SW 1271 (cell line): ENCODE data around the gene PFKFB2.
A peak's percentile ranks its signal among the peaks of the same experiment; 100 is the strongest.

Experiments used
- DNase-seq, 2 experiments: peaks; one replicate each; lab custom pipeline; 2025; lab: John Stamatoyannopoulos, UW

The PFKFB2 gene

DNA sequence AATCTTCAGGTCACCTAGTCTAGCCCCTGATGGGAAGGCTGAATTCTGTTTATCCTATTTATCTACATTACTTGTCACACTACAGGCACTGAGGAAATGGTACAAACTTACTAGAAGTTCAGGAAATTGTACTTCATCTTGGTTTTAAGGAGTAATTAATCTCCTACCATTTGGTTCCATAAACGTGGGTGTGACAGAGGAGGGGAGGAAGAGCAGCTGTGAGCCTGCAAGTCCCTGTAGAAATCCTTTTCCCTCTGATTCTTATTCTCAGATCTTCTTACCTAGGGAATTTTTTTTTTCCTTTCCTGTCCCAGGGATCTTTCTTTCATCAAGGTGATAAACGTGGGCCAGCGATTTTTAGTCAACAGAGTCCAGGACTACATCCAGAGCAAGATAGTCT, 14.1 kb downstream of the PFKFB2 start:
- DNase-seq: no peak

DNA sequence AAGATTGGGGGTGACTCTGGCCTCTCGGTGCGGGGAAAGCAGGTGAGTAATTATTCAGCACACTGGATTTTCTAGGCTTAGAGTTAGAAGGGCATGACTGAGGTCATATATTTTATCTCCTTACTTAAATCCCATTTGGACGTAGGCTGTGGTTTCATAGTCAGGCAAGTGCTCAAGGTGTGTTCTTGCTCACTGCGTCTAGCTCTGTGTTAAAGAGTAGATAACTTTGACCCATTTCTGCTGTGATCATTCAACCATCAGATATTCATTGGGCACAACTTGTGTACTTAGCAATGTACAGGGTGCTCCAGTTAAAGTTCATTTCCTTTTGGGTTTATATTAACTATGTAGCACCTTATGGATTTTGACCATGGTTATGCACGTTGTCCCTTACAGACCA, 14.6 kb downstream of the PFKFB2 start:
- DNase-seq: no peak

DNA sequence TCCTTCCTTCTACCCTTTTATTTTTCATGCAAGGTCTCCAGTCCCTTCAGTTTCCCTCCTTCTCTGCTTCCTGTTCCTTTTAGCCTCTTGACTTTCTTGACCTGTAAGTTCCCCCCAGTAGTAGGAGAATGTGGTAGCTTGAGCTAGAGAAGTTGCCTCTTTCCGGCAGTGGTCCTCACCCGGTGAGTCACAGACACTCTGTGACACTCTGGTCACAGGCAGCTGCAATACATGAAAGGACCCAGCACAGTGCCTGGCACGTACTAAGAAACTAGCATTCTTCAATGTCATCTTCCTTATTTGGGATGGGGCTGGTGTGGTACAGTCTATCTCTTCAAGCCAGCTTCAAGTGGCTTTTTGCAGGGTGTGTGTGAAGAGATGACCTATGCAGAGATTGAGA, 16.0 kb downstream of the PFKFB2 start:
- no peak for DNase-seq

DNA sequence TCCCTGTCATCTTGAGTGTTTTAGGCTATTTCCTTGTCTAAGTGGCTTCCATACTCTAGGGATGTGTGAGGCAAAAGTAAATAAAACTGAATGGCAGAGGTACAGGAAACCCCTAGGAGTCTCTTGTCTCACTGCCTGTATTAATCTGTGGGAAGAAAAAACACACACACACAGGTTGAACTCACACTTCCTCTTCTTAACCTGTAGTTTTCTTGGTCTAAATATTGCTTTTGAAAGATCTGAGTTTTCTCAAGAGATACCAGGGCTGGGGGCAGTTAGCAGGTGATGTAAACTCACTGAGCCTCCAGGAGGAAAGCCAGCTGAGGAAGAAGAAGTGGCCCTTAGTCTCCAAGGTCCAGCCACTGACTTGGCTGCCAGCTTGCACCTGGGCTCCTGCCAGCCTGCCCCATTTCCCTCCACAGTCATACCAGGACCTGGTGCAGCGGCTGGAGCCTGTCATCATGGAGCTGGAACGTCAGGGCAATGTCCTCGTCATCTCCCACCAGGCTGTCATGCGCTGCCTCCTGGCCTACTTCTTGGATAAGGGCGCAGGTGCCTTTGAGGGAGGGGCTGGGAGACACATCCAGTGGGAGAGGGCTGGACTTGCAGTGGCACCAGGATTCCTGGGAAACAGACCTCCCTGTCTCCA, 16.9 kb downstream of the PFKFB2 start:
- no peak for DNase-seq

DNA sequence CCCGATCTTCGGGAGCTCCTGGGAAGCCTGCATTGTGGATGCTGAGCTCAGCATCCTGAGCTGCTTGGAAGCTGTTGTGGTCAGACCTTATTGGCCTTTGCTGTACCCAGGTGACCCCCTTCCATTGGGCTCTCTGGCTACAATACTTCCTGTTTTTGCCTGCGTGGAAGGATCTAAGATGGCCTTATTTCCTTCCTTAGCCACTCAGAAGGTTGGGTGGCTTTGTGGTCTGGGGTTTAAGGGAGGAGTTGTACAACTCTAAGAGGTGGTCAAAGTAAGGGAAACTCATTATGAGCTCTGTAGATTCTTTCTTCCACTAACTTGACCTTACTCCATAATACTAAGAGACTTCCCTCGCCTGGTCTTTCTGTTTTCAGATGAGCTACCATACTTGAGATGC, 17.7 kb downstream of the PFKFB2 start:
- DNase-seq: no peak

DNA sequence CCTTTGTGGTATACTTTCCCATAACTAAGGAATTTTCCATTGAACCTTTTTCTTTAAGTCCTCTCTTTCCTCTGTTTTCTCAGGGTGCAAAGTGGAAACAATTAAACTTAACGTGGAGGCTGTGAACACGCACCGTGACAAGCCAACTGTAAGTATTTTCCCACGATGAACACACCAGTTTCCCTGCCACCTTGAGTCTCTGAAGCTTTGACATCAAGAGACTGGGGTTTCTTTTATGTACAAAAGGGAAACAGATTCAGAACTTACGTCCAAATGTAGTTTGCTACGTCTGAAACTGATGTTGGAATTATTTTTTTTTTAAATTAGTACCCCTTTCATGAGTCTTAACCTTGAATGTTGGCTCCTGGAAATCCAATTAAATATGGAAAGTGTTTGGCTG, 18.4 kb downstream of the PFKFB2 start:
- DNase-seq: no peak

DNA sequence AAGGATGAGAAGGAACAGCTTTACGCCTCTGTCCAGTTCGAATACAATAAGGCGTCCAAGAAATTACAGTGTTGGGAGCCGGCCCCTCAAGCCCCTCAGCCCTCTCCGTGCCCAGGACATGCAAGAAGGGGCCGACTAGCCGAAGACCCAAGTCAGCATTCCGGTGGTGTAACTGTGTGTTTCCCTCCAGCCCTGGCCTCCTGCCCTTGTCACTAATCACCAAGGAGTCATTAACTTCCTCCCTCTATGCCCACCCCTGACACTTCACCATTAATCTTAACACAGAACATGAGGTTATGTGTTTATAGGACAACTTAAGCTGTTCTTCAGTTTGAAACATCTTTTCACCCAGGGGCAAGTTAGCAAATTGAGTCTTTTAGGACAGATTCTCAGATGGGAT, 19.2 kb downstream of the PFKFB2 start:
- DNase-seq: no peak

DNA sequence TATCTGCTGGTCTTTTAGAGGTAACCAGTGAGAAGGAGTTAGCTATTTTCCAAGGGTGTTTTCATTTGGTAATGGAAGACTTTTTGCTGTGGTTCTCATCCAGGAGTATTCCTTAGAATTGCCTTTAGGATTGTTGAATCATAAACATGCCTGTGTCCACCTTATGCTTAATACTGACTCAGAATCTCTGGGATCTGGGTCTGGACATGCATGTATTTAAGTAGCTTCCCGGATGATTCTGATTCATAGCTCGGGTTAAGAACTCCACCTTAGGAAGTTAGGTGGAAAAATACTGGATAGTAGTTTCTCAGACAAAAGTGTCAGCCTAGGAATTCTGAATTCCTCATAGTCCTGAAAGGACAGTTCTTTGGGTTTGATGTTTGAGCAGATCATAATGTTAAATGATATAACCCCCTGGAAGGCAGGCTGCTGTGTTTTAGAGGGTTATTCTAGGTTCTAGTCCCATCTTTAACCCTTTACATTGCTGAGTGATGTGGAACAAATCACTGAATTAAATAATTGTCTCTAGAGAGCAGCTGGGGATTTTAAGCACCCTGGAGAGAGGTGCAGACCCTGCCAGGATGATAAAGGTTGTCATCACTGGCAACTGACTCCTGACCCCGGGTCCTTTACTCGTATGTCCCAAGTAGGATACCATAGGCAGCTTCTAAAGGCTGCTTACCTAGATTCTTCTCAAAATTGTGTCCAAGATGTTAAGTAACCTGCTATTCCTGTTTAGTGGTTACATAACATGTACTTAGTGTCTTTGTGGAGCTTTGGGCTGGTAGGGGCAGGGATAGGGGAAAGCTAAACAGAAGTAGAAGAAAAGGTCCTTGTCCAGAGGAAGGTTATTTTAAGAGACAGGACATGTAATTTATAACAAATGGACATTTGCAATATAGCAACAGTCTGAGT, 21.1 kb downstream of the PFKFB2 start:
- no peak for DNase-seq

DNA sequence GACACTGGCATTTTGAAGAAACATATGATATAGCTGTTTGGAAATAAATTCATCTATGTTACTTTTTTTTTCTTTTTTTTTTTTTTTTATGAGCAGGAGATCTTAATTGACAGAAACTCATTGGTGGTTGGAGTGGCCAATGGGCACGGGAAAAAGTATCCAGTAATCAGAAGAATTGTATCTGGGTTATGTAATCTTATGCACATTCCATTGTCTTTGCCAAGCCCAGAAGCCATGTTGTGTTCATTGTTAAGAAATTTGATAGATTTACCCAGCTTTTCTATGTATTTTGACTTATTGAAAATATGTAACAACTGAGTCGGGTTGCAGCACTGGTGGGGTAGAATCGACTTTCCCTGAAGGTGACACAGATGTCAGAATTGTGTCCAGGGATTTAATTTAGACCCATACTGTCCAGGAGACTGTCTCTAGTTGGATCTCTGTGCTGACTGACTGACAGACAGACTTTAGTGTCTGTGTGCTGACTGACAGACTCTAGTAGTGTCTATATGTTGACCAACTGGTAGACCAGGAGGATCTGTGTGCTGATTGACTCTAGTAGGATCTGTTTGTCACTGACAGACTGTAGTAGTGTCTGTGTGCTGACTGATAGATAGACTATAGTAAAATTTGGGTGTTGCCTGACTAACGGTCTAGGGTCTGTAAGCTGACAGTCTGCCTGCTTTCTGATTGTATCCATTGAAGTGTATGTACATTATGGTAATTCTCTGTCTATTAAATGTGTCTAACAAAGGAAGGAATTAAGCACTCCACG, 23.3 kb downstream of the PFKFB2 start:
- DNase-seq: no peak

DNA sequence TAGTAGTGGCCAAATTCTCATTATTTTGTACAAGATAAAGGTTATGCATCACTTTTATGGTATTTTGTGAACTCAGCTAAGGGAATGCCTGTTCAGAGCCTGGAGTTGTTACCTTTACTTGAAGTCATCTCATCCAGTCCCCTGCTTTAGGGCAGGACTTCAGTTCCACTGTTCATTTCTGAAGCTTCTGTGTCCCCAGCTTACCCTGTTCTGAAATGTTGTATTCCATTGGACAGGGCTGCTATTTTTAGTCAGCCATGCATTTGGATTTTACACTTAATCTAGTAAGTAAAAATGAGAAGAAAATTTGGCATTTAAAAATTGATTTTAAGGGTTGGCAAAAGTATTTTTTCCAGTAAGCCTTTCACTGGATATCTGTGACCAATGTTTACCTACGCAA, 23.9 kb downstream of the PFKFB2 start:
- DNase-seq: no peak

DNA sequence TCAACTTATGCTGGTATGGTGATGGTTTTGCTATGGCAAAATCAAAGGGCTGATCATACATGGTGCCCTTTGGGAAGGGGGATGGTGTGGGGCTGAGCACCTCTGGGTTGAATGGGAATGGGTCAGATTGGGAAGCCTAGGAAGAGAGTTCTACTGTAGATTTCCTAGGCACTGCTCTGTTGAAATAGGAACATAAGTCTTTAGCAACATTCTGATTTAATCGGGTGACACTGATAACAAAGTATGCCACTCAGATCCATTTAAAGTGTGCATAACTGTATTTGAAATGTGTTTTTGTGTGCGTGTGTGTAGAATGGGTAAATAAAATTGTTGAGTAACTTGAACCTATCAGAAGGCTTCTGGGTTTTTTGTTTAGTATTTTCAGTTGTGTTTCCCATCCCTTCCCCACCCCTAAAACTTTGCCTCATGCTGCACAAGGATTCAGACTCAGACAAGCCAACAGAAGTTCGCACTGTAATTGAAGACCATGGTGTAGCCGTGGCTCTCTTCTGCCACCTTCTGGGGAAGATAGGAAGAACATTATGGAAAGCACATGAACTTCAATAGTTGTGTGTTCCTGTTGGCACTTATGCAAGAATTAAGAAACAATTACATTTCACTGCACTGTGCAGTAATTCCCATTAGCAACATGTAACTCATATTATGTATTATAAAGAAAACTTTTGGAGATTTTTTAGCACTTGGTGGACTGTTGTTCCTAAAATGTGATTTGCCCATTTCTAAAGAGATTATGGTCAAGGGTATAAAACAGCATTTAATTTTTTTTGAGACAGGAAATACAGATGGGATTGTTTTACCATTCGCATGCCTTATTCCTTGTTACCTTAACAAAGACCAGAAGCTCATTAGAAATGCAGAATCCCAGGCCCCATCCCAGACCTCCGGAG, 24.6 kb downstream of the PFKFB2 start:
- DNase-seq: peak in 1 of 2 experiments; percentile 49

DNA sequence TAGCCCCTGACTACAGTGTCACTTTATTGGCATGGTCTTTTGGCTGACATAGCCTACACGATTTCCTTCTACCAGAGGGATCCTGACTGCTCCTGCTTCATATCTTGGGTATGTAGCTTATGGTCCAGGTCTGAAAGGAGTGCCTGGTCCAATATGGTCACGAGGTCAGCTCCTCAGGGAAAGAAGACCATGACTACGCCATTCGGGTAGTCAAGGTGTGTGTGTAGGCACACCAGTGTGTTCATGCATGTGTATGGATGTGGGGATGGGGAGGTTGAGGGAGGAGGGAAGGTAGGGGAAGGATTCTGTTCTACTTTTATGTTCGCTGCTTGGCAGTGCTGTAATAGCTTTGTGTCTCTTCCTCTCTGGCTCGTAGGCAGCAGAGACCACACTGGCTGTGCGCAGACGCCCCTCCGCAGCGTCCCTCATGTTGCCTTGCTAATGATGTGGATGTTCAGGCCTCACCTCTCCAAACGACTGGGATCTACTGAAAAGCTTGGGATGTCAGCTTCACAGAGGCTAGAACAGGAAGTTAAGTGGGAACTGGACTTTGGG, 25.6 kb downstream of the PFKFB2 start:
- no peak for DNase-seq

DNA sequence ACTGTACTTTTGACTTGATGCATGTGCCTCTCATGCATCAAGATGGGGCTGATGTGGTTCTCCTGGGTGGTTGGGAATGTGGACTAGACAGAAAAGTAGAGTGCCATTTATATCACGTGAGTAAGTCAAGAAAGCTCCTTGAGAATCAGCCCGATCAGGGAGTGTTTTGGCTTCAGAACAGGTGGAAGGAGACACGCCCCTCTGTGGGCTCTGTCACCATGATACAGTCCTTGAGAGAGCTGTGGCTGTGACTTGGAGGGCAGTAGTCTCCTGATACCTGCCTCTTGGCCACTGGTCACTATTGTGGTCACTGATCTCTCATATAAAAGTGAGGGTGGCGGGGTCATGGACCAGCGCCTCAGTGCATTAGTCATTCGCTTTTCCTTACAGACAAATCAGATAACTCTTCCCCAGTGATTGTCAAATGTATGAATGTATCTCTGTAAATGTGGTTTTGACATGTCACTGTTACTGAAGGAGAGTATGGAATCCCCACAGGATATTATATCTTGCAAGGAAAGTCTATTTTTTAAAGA, 26.7 kb downstream of the PFKFB2 start:
- no peak for DNase-seq

DNA sequence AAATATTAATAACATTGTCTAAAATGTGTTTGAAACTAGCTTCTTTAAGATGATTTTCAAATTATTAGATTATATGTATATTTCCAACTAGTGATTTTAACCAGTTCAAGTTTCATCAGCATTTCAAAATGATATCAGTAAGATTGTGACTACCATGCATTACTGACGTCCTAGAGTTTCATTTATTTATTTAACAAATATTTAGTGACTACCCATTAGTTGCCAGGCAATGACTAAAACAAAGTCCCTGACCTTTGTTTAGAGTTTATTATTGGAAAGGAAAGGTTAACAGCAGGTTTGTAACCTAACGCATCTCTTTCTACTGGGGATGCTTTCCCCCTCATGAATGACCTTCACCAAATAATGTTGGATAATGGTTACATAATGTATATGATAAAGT, 28.0 kb downstream of the PFKFB2 start:
- no peak for DNase-seq

DNA sequence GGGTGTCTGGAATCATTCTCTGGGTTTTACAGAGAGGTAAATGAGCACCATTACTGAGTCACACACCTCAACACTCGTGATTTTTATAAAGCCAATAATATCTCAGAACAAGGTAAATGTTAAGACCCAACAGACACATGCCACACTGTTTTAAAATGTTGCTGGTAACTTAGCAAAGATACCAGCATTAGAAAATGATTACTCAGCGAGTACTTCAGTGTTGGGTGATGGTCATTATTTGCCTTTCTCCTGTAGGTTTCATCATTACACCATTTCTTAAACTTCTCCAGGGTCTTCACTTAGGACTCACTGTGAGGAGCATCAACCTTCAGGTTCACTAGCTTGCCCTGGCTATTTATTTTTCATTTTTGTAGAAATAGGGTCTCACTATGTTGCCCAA, 28.7 kb downstream of the PFKFB2 start:
- DNase-seq: no peak

DNA sequence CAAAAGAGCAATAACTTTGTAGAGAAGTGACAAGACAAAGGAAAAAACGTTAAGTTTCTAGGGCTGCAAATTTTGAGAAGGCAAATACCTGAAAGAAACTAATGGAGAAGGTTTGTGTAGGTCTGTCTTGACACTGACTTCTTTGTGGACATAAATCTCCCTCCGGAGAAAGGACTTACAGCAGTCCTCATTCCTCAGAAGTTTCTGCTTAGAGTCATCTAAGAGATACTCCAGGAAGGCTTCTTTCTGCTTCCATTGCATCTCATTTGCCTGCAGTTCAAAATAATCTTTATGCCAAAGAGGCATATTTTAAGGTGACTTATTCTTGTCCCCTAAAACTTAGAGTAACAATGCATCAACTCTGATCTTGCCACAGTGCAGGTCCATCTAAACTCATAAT, 31.2 kb downstream of the PFKFB2 start:
- no peak for DNase-seq

DNA sequence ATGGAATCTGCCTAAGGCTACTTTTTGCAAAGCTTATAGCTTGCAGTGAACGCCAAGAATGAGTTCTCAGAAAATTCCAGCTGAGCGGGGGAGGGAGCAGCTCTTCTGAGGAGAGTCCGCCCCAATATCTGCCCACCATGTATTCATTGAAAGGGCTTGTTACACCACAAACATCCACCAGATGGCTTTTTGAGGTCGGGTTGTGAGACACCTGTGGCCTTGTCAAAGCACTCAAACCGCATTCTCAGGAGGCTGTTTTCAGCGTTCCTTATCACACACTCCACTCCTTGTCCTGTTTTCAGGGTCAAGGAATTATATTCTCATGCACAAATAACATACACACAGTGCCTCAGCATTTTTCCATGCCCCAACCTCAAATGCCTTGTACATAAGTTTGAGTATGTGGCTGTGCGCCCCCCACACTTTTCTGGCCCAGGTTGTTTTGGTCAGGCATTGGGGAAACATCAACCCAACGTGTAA, 31.7 kb downstream of the PFKFB2 start:
- peak; percentile 1 to 27 for DNase-seq

DNA sequence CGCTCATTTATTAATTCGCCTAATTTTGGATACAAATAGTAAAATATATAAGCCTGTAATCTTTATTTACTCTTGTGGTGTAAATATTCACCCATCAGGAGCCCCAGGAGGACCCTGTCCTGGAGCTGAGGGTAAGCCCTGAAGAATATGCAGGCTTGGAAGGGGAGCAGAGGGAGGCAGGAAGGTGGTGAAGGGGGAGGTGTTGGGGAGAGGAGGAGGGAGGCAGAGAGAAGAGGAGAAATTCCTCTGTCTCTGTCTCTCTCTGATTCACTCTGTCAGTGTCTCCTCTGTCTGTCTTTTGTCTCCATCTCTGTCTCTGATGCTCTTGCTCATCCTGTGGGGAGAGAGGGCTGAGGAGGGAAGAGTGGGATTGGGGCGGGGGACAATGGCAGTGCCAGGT, 32.8 kb downstream of the PFKFB2 start:
- no peak for DNase-seq

DNA sequence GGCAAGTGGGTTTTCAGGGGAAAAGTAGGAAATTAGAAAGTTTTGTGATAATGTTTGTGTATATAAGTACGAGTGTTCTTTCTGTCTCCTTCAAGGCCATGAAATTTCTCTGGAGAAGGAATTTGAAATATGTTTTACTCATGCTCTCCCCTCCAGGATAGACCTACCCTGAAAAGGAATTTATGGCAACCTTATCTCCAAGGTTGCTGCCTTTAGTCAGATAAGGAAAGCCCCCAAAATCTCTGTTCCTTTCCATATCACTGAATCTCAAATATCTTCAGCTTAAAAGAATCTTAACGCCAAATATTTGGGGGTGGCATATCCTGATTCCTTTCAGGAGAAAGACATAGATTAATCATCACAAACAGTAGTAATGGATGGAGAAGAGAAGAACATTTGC, 35.1 kb downstream of the PFKFB2 start:
- no peak for DNase-seq

DNA sequence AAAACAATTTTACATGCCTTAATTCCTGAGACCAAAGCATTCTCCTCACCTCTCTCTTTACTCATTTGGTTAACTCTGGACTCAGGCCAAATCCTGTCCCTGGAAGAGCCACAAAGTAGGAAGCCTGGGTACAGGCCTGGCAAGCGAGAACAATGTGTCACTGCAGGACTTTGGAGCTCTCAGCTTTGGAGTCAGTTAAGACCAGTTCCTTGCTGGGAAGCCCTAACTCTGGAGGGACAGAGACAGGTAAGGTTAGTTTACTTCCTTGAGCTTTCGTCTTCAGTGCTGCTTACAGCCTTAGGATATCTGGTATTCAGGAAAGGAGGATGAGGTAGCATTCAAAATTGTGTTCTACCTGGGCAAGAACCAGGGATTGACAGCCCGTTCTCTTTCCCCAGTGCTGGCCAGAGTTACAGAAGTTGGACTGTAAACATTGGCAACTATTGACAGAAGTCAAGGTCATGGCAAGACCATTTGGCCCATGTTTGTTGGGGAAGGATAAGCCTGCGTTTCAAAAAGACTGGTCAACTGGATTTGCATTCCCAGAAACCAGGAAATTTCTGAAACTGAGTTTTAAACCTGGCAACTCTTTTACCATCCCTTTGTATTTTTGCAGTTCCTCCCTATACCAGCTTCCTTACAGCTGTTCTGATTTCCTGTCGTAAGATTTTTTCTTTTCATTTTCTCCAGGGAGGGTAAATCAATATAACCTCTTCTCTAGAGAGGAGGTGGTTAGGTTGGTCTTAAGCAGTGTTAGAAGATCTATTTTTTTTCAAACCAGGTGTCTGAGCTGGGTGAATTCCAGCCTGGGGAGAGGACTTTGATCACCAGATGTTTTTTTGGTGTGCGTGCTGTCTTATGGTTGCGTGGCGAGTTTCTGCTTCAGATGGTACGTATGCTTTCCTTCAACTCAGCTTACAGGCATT, 35.9 kb downstream of the PFKFB2 start, which contains the start of gene C4BPB:
Gene C4BPB, plus strand, starts transcription at position 160 of the 926 bp plus-strand sequence. Its CDS starts 672 bp downstream, at position 832.
- DNase-seq: no peak
